Cardiac fibroblast (primary cell): ENCODE results near the gene TENT4B.
"Not testable (repeated sequence)": the region's sequence is repeated elsewhere in the genome, so short reads cannot be mapped to it uniquely, and the experiment has no call there.

Experiments
- DNase-seq, 2 donors: peaks; one replicate each; pipeline versions ENCODE4 v3.0.0 to v3.0.0-alpha.2; 2010; ENCODE audit warnings: low read depth in 2 of 2
- H3K4me3 ChIP-seq, 2 donors: replicated peaks in 1 of 2; 1 replicate in 1 of 2; 2 replicates in 1 of 2; pipeline ENCODE4 v1.5.1; 2011; ENCODE audit warnings: low read depth in 2 of 2, low read length in 2 of 2, mild to moderate bottlenecking in 2 of 2, moderate library complexity in 1 of 2
- TF ChIP-seq, protein P1 (sequence below): IDR thresholded peaks from one replicate; pipeline ENCODE4 v1.5.1; 2011; ENCODE audit warnings: low read depth, mild to moderate bottlenecking, low read length, inconsistent platforms

TENT4B gene

DNA sequence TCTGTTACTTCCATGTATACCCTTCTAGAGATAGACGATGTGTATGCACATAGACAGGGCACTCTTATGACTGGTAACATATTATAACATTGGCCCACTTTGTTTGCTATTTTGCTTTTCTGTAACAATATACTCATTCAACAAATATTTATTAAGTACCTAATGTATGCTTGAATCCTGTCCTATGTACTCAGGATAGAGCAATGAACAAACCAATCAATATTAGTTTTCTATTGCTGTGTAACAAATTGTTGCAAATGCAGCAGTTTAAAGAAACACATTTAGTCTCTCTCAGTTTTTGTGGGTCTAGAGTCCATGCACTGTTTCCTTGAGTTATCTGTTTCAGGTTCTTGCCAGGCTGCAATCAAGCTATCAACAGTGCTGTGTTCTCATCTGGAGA lies 29.7 kb upstream of the TENT4B start:
- H3K4me3 ChIP-seq: no peak overlapping the region
- TF ChIP-seq, protein P1, sequence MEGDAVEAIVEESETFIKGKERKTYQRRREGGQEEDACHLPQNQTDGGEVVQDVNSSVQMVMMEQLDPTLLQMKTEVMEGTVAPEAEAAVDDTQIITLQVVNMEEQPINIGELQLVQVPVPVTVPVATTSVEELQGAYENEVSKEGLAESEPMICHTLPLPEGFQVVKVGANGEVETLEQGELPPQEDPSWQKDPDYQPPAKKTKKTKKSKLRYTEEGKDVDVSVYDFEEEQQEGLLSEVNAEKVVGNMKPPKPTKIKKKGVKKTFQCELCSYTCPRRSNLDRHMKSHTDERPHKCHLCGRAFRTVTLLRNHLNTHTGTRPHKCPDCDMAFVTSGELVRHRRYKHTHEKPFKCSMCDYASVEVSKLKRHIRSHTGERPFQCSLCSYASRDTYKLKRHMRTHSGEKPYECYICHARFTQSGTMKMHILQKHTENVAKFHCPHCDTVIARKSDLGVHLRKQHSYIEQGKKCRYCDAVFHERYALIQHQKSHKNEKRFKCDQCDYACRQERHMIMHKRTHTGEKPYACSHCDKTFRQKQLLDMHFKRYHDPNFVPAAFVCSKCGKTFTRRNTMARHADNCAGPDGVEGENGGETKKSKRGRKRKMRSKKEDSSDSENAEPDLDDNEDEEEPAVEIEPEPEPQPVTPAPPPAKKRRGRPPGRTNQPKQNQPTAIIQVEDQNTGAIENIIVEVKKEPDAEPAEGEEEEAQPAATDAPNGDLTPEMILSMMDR: no peak
- DNase-seq: no peak

DNA sequence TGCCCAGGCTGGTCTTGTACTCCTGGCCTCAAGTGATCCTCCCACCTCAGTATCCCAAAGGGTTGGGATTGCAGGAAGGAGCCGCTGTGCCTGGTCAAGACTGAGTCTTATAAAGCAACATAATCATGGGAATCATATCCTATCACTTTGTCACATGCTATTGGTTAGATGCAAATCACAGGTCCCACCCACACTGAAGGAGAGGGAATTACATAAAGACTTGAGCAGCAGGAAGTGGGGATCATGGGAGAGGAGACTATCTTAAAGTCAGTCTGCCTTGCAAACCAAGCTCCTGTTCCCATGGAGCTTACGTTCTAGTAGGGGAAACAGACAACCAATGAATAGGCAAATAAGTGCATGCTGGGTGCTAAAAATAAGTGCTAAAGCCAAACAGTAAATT lies 28.3 kb upstream of the TENT4B start:
- TF ChIP-seq, protein P1: no peak
- DNase-seq: no peak
- no peak overlapping the region for H3K4me3 ChIP-seq

DNA sequence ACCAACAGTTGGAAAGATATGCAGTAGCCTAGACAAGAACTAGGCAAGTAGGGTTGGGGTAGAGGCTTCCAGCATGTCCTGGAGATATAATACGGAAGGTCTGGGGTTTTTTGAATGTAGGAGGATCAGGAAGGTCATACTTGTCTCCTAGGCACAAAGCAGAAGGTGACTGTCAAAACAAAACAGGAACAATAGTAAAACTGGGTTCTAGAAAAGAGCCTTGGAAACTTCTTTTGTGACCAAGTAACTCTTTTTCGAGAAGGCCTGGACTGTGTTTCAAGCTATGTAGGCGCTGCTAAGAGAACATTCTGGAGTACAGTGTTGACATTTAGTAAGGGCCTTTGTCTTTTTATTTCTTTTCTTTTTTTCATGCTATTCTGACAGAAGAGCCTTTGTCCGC lies 26.9 kb upstream of the TENT4B start:
- TF ChIP-seq, protein P1: no peak
- DNase-seq: no peak
- H3K4me3 ChIP-seq: no peak overlapping the region

DNA sequence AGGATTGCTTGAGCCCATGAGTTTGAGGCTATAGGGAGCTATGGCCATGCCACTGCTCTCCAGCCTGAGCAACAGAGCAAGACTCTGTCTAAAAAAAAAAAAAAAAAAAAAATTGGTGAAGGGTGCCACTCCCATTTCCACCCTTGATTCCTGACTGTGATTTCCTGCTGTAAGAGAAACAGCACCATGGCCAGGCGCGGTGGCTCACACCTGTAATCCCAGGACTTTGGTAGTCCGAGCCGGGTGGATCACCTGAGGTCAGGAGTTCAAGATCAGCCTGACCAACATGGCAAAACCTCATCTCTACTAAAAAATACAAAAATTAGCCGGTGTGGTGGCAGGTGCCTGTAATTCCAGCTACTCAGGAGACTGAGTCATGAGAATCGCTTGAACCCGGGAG lies 20.5 kb upstream of the TENT4B start:
- H3K4me3 ChIP-seq, DNase-seq: not testable (repeated sequence)

DNA sequence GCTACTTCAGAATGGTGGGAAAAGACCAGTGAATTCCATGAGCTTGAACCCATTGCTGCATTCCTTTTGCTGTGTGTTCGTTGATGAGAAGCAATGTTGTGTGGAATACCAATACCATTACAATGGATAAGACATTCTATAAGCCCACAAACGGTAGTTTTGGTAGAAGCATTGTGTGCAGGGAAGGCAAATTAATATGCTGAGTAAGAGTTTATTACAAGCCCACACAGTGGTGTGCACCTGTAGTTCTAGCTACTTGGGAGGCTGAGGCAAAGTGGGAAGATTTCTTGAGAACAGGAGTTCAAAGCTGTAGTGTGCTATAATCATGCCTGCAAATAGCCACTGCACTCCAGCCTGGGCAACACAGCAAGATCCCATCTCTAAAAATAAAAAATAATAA lies 19.9 kb upstream of the TENT4B start:
- DNase-seq: no peak
- TF ChIP-seq, protein P1: no peak
- H3K4me3 ChIP-seq: no peak overlapping the region

DNA sequence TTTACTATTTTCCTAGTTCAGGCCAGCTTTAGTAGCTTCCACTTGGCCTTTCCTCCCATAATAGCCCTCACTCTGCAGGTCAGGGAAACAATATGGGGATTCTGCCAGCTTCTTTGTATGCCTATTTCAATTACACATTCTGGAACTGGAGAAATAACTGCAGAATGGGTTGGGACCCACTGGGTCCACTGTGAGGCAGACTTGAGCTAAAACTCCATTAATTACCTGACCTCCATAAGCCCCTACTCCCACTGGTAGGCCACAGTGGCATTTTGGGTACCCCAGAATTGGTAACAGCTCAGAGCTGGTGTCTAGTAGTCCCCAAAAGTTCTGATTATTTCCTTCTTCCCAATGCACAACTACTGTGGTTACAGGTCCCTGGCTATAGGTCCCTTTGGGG lies 16.7 kb upstream of the TENT4B start:
- no peak for DNase-seq
- TF ChIP-seq, protein P1: no peak

DNA sequence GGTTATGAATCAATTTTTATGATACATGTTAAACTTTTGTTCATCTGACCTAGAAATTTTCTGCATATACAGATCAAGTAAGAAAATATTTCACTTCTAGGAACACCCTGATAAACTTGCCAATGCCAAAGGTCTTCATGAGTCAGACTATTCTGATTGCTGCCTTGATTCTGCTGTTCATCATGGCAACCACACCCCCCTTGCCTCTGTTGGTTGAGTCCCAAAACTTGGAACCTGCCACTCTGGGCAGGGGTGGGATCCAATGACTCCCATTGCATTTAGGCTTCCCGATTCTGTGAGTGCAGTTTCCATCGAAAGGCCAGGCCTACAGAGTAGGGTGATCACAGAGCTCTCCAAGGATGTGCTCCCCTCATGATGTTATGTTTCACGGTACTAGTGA lies 15.8 kb upstream of the TENT4B start:
- DNase-seq: no peak

More for the DNA sequence above, 16.7 kb upstream of the TENT4B start:
- H3K4me3 ChIP-seq: no peak overlapping the region

More for the DNA sequence above, 15.8 kb upstream of the TENT4B start:
- TF ChIP-seq, protein P1: no peak
- no peak overlapping the region for H3K4me3 ChIP-seq
